HG03469 (cell line): ENCODE results near the gene KLF17.
"Not testable (repeated sequence)": the region's sequence is repeated elsewhere in the genome, so short reads cannot be mapped to it uniquely, and the experiment has no call there.

Source experiments
- ATAC-seq: cut with Tn5 transposase; IDR thresholded peaks from one replicate; pipeline ENCODE4 v1.9.1; 2021; ENCODE audit warnings: mild to moderate bottlenecking, moderate library complexity, moderate number of reproducible peaks; ENCODE audit not compliant: unreplicated experiment

Gene KLF17

GRCh38 chr1:44108241-44108640, 10.4 kb upstream of the KLF17 start:
- no peak for ATAC-seq

GRCh38 chr1:44108971-44109370, 9.7 kb upstream of the KLF17 start:
- no peak for ATAC-seq

- ATAC-seq: no peak
Observed at GRCh38 chr1:44110916-44111315, 7.7 kb upstream of the KLF17 start.

- no peak for ATAC-seq
Observed at GRCh38 chr1:44111861-44112260, 6.8 kb upstream of the KLF17 start.

- ATAC-seq: no peak
Observed at GRCh38 chr1:44112486-44112885, 6.1 kb upstream of the KLF17 start.

GRCh38 chr1:44113095-44113609, 5.5 kb upstream of the KLF17 start:
- ATAC-seq: no peak

- ATAC-seq: no peak
Observed at GRCh38 chr1:44114098-44114497, 4.5 kb upstream of the KLF17 start.

- not testable (repeated sequence) for ATAC-seq
Observed at GRCh38 chr1:44117272-44117671, 1.3 kb upstream of the KLF17 start.

GRCh38 chr1:44119525-44119924, 904 bp downstream of the KLF17 start:
- no peak for ATAC-seq

GRCh38 chr1:44120398-44120949, 1.9 kb downstream of the KLF17 start:
- ATAC-seq: no peak

- ATAC-seq: no peak
Observed at GRCh38 chr1:44129616-44130500, 11.2 kb downstream of the KLF17 start.

GRCh38 chr1:44131411-44131810, 12.8 kb downstream of the KLF17 start:
- no peak for ATAC-seq

GRCh38 chr1:44134071-44134920, 15.7 kb downstream of the KLF17 start:
- ATAC-seq: no peak

GRCh38 chr1:44135886-44136285, 17.3 kb downstream of the KLF17 start:
- ATAC-seq: no peak

GRCh38 chr1:44138239-44138638, 19.6 kb downstream of the KLF17 start:
- ATAC-seq: no peak

GRCh38 chr1:44139565-44139964, 20.9 kb downstream of the KLF17 start:
- ATAC-seq: not testable (repeated sequence)

- no peak for ATAC-seq
Observed at GRCh38 chr1:44141531-44141930, 22.9 kb downstream of the KLF17 start, which contains the start of gene KLF18. Gene KLF18, minus strand, starts transcription at chr1:44141631. Its CDS starts 0 bp downstream, at chr1:44141631.

- no peak for ATAC-seq
Observed at GRCh38 chr1:44144962-44145756, 26.5 kb downstream of the KLF17 start.

- no peak for ATAC-seq
Observed at GRCh38 chr1:44146536-44147361, 28.1 kb downstream of the KLF17 start.
